Measurements from ENCODE around the gene ATR.
"Not testable (repeated sequence)": the region's sequence is repeated elsewhere in the genome, so short reads cannot be mapped to it uniquely, and the experiment has no call there.

Gene ATR

DNA sequence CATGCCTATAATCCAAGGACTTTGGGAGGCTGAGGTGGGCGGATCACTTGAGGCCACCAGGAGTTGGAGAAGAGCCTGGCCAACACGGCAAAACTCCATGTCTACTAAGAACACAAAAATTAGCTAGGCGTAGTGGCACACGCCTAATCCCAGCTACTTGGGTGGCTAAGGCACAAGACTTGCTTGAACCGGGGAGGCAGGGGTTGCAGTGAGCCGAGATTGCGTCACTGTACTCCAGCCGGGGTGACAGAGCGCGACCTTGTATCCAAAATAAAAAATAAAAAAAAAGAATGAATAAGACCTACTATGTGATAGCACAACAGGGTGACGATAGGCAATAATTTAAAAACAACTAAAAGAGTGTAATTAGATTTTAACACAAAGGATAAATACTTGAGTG, 134.2 kb downstream of the ATR start:
- no peak overlapping the region for H3K27ac ChIP-seq (ENCODE audit: low read depth, low read length)
- H3K27me3 ChIP-seq (ENCODE audit: control insufficient read depth in 1 of 2, insufficient read depth in 2 of 2, low read length in 2 of 2): no peaks in the 10 kb centered on the region
- no peaks in the 10 kb centered on the region for H3K9me3 ChIP-seq (ENCODE audit: low read length)
- no peak overlapping the region for H3K9ac ChIP-seq (ENCODE audit: low read length)
- H3K4me1 ChIP-seq (ENCODE audit: insufficient read depth, low read length): peaks cover 25% of the 10 kb centered on the region
- no peak overlapping the region for H3K4me3 ChIP-seq (ENCODE audit: low read depth in 1 of 2, low read length in 2 of 2)
- peaks cover 3% of the 10 kb centered on the region for H3K36me3 ChIP-seq (ENCODE audit: insufficient read depth, low read length)

DNA sequence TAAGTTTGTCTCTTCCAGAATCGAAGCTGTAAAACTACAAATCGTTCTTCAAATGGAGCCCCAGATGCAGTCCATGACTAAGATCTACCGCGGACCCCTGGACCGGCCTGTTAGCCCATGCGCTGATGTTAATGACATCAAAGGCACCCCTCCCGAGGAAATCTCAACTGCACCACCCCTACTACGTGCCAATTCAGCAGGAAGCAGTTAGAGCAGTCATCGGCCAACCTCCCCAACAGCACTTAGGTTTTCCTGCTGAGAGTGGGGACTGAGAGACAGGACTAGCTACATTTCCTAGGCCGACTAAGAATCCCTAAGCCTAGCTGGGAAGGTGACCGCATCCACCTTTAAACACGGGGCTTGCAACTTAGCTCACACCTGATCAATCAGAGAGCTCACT, 135.5 kb downstream of the ATR start:
- H3K27me3 ChIP-seq (ENCODE audit: control insufficient read depth in 1 of 2, insufficient read depth in 2 of 2, low read length in 2 of 2); H3K9me3 ChIP-seq (ENCODE audit: low read length); H3K36me3 ChIP-seq (ENCODE audit: insufficient read depth, low read length); H3K9ac ChIP-seq (ENCODE audit: low read length); H3K27ac ChIP-seq (ENCODE audit: low read depth, low read length); H3K4me3 ChIP-seq (ENCODE audit: low read depth in 1 of 2, low read length in 2 of 2): not testable (repeated sequence)
- H3K4me1 ChIP-seq (ENCODE audit: insufficient read depth, low read length): peaks cover 25% of the 10 kb centered on the region

DNA sequence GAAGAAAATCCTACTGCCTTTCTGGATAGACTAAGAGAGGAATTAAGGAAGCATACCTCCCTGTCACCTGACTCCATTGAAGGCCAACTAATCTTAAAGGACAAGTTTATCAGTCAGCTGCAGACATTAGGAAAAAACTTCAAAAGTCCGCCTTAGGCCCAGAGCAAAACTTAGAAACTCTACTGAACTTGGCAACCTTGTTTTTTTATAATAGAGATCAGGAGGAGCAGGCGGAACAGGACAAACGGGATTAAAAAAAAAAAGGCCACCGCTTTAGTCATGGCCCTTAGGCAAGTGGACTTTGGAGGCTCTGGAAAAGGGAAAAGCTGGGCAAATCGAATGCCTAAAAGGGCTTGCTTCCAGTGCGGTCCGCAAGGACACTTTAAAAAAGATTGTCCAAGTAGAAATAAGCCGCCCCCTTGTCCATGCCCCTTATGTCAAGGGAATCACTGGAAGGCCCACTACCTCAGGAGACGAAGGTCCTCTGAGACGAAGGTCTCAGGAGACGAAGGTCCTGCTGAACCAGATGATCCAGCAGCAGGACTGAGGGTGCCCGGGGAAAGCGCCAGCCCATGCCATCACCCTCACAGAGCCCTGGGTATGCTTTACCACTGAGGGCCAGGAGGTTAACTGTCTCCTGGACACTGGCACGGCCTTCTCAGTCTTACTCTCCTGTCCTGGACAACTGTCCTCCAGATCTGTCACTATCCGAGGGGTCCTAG, 138.9 kb downstream of the ATR start:
- not testable (repeated sequence) for H3K9me3 ChIP-seq (ENCODE audit: low read length)

DNA sequence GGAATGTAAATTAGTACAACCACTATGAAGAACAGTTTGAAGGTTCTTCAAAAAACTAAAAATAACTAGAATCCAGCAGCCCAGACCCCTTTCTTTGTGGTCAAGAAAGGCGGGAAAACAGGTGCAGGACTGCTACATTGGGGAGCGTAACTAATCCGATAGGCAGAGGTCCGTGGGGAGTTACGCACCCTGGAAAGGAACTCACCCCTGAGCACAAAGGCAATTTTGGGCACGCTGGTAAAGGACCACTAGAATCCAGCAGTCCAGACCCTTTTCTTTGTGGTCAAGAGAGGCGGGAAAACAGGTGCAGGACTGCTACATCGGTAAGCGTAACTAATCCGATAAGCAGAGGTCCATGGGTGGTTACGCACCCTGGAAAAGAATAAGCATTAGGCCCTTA, 140.4 kb downstream of the ATR start:
- H3K27ac ChIP-seq (ENCODE audit: low read depth, low read length); H3K36me3 ChIP-seq (ENCODE audit: insufficient read depth, low read length); H3K27me3 ChIP-seq (ENCODE audit: control insufficient read depth in 1 of 2, insufficient read depth in 2 of 2, low read length in 2 of 2); H3K9me3 ChIP-seq (ENCODE audit: low read length); H3K4me1 ChIP-seq (ENCODE audit: insufficient read depth, low read length); H3K9ac ChIP-seq (ENCODE audit: low read length); H3K4me3 ChIP-seq (ENCODE audit: low read depth in 1 of 2, low read length in 2 of 2): not testable (repeated sequence)

More for the DNA sequence above, 138.9 kb downstream of the ATR start:
- not testable (repeated sequence) for H3K27ac ChIP-seq (ENCODE audit: low read depth, low read length); H3K27me3 ChIP-seq (ENCODE audit: control insufficient read depth in 1 of 2, insufficient read depth in 2 of 2, low read length in 2 of 2); H3K36me3 ChIP-seq (ENCODE audit: insufficient read depth, low read length); H3K4me3 ChIP-seq (ENCODE audit: low read depth in 1 of 2, low read length in 2 of 2); H3K9ac ChIP-seq (ENCODE audit: low read length); H3K4me1 ChIP-seq (ENCODE audit: insufficient read depth, low read length)

DNA sequence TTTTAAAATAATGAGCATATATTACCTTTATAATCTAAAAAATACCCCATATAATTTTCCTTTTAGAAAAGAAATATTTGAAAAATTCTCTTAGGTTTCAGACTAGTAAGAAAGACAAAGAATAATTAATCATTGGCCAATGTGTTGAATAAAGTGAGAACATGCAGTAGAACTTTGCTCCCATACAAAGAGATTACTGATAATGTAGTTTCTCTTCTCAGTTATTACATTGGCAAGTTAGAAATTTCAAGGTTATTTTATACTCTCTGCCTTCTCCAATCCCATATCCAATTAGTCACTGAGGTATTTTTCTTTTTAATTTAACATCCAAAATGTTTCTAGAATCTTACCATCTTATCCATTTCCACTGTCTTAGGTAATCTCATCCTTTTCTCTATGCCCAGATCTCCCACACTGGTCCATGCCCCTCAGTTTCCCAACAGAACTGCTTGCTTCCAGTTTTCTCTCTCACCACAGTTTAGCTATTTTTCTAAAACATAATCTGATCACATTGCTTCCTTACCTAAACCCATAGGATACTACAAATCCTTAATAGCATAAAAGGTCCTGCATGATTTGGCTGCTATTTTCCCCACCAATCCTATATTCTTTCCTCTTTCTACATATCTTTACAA, 141.5 kb downstream of the ATR start:
- H3K27ac ChIP-seq (ENCODE audit: low read depth, low read length): no peak overlapping the region
- no peaks in the 10 kb centered on the region for H3K9me3 ChIP-seq (ENCODE audit: low read length)
- H3K27me3 ChIP-seq (ENCODE audit: control insufficient read depth in 1 of 2, insufficient read depth in 2 of 2, low read length in 2 of 2): no peaks in the 10 kb centered on the region
- H3K36me3 ChIP-seq (ENCODE audit: insufficient read depth, low read length): no peaks in the 10 kb centered on the region
- no peaks in the 10 kb centered on the region for H3K4me1 ChIP-seq (ENCODE audit: insufficient read depth, low read length)
- H3K4me3 ChIP-seq (ENCODE audit: low read depth in 1 of 2, low read length in 2 of 2): no peak overlapping the region
- no peak overlapping the region for H3K9ac ChIP-seq (ENCODE audit: low read length)

DNA sequence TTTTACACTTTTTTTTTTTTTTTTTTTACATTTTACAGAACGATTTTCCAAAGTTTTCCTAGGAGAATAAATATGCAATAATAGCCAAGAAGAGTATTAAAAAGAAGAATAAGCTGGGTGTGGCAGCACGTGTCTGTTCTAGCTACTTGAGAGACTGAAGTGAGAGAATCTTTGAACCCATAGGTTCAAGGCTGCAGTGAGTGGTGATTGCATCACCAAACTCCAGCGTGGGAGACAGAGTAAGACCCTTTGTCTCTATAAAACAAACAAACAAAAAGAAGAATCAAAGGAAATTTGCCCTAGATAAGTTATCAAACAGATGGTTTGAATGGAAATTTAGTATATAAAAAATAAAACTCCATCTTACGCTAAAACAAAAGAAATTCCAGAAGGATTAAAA, 144.0 kb downstream of the ATR start:
- no peak overlapping the region for H3K27ac ChIP-seq (ENCODE audit: low read depth, low read length)
- H3K4me1 ChIP-seq (ENCODE audit: insufficient read depth, low read length): no peaks in the 10 kb centered on the region
- peaks cover 12% of the 10 kb centered on the region for H3K36me3 ChIP-seq (ENCODE audit: insufficient read depth, low read length)
- H3K27me3 ChIP-seq (ENCODE audit: control insufficient read depth in 1 of 2, insufficient read depth in 2 of 2, low read length in 2 of 2): no peaks in the 10 kb centered on the region
- H3K4me3 ChIP-seq (ENCODE audit: low read depth in 1 of 2, low read length in 2 of 2): no peak overlapping the region
- no peak overlapping the region for H3K9ac ChIP-seq (ENCODE audit: low read length)
- H3K9me3 ChIP-seq (ENCODE audit: low read length): no peaks in the 10 kb centered on the region

DNA sequence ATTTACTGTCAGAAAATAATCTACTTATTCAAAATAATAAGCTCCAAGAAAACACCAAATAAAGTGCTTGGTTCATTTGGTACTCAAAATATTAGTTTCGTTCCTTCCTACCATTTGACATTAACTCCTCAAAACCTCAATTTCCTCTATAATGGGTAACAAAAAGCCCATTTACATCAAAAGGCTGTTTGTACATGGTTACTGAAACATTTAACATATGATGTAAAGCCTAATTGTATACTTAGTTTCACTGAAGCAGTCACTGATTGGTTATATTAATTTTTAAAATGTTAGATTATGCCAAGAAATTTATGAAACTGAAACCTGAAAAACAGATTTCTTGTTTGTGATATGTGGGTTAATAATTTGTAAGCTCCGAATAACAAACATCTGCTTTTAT, 145.4 kb downstream of the ATR start:
- no peaks in the 10 kb centered on the region for H3K27me3 ChIP-seq (ENCODE audit: control insufficient read depth in 1 of 2, insufficient read depth in 2 of 2, low read length in 2 of 2)
- H3K27ac ChIP-seq (ENCODE audit: low read depth, low read length): no peak overlapping the region
- no peaks in the 10 kb centered on the region for H3K9me3 ChIP-seq (ENCODE audit: low read length)
- peaks cover 16% of the 10 kb centered on the region for H3K36me3 ChIP-seq (ENCODE audit: insufficient read depth, low read length)
- H3K4me1 ChIP-seq (ENCODE audit: insufficient read depth, low read length): no peaks in the 10 kb centered on the region
- H3K4me3 ChIP-seq (ENCODE audit: low read depth in 1 of 2, low read length in 2 of 2): no peak overlapping the region
- no peak overlapping the region for H3K9ac ChIP-seq (ENCODE audit: low read length)

DNA sequence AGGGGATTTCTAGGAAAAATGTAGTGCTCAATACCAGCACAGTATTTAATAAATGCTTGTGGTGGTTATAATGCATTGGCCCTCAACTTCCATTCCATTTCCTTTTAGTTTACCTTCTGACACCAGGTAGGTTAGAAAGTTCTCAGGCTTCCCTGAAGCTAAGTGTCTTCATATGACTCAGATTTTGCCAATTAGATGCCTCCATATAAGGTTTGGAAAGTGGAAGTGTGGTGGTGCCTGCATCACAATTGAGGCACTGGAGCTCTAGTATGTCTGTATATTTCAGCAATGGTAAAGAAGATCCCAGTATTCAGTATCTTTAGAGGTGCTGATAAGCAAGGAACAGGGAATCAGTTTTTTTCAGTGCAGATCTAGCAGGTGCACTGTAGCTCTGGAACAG, 149.0 kb downstream of the ATR start:
- Histone ChIP-seq H3K27ac (ENCODE audit: low read depth, low read length) (no peak overlapping the region), H3K9ac (ENCODE audit: low read length) (no peak overlapping the region), H3K4me1 (ENCODE audit: insufficient read depth, low read length) (no peaks in the 10 kb centered on the region), H3K4me3 (ENCODE audit: low read depth in 1 of 2, low read length in 2 of 2) (no peak overlapping the region), H3K9me3 (ENCODE audit: low read length) (no peaks in the 10 kb centered on the region), H3K27me3 (ENCODE audit: control insufficient read depth in 1 of 2, insufficient read depth in 2 of 2, low read length in 2 of 2) (no peaks in the 10 kb centered on the region), H3K36me3 (ENCODE audit: insufficient read depth, low read length) (peaks cover 21% of the 10 kb centered on the region)

DNA sequence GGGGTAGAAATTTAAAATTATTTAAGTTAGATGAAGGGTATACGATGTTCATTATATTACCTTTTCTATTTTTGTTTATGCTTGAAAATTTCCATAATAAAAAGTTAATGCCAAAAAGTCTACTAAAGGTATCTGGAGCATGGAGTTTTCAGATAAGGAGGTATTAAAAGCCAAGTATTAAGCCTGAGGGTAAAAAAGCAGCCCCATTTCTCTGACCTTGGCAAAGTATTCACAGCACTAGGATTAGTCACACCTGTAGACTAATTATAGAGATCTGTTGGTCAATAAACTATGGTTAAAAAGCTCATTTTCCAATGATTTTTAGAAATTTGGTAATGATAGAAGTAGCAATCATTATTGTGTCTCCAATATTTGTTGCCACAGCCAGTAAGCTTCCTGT, 153.8 kb downstream of the ATR start:
- Histone ChIP-seq H3K27ac (ENCODE audit: low read depth, low read length) (no peak overlapping the region), H3K9me3 (ENCODE audit: low read length) (no peaks in the 10 kb centered on the region), H3K27me3 (ENCODE audit: control insufficient read depth in 1 of 2, insufficient read depth in 2 of 2, low read length in 2 of 2) (no peaks in the 10 kb centered on the region), H3K4me3 (ENCODE audit: low read depth in 1 of 2, low read length in 2 of 2) (no peak overlapping the region), H3K9ac (ENCODE audit: low read length) (no peak overlapping the region), H3K4me1 (ENCODE audit: insufficient read depth, low read length) (no peaks in the 10 kb centered on the region), H3K36me3 (ENCODE audit: insufficient read depth, low read length) (peaks cover 18% of the 10 kb centered on the region)

DNA sequence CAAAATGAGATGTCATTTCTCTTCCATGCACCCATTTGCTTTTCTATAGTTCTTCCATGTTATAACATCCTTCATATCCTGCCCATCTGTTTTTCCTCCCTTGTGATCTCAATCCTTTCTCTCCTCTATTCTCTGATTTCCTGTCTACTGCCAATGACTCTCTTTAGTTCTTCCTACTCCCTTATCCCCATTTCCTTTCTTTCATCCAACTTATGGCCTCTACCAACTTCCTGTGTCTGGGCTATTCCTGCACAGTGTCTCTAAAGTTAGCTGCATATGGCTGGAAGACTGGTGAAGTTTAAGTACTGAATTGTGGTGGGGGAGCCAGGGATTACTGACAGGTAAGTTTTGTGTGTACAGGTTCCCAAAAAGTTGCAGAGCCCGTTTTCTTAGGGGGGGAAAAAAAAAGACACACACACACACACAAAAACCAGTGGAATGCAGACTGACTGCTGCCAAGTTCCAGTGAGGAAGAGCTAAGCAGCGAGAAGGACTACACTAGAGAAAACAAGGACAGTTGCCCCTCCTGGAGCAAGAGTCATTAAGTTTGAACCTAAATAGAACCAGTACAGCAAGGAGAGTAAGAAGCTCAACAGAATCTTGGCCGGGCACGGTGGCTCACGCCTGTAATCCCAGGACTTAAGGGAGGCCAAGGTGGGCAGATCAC, 159.5 kb downstream of the ATR start:
- peaks cover 35% of the 10 kb centered on the region for H3K36me3 ChIP-seq (ENCODE audit: insufficient read depth, low read length)
- H3K27ac ChIP-seq (ENCODE audit: low read depth, low read length): no peak overlapping the region

DNA sequence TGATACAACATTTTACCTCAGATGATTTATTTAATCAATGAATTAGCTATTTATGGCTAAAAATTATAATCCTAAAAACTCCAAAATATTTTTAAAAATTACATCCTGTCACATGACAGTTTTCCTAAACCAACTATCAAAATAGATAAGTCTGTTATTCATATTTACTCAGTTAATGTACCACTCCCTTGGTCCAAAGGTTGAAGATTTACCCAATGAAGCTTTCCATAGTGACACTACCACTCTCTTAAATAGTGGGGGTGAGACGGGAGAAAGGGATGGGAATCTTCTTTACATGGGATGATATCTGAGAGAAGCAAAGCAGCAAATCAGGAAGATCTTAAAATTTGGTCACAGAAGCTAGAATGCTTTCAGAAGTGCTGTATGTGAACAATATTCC, 161.2 kb downstream of the ATR start:
- no peak overlapping the region for H3K4me3 ChIP-seq (ENCODE audit: low read depth in 1 of 2, low read length in 2 of 2)
- H3K27ac ChIP-seq (ENCODE audit: low read depth, low read length): no peak overlapping the region
- peaks cover 40% of the 10 kb centered on the region for H3K36me3 ChIP-seq (ENCODE audit: insufficient read depth, low read length)
- no peaks in the 10 kb centered on the region for H3K27me3 ChIP-seq (ENCODE audit: control insufficient read depth in 1 of 2, insufficient read depth in 2 of 2, low read length in 2 of 2)
- no peaks in the 10 kb centered on the region for H3K4me1 ChIP-seq (ENCODE audit: insufficient read depth, low read length)
- H3K9me3 ChIP-seq (ENCODE audit: low read length): no peaks in the 10 kb centered on the region
- H3K9ac ChIP-seq (ENCODE audit: low read length): no peak overlapping the region

More for the DNA sequence above, 159.5 kb downstream of the ATR start:
- no peak overlapping the region for H3K4me3 ChIP-seq (ENCODE audit: low read depth in 1 of 2, low read length in 2 of 2)
- no peaks in the 10 kb centered on the region for H3K4me1 ChIP-seq (ENCODE audit: insufficient read depth, low read length)
- no peaks in the 10 kb centered on the region for H3K27me3 ChIP-seq (ENCODE audit: control insufficient read depth in 1 of 2, insufficient read depth in 2 of 2, low read length in 2 of 2)
- no peaks in the 10 kb centered on the region for H3K9me3 ChIP-seq (ENCODE audit: low read length)
- H3K9ac ChIP-seq (ENCODE audit: low read length): no peak overlapping the region

DNA sequence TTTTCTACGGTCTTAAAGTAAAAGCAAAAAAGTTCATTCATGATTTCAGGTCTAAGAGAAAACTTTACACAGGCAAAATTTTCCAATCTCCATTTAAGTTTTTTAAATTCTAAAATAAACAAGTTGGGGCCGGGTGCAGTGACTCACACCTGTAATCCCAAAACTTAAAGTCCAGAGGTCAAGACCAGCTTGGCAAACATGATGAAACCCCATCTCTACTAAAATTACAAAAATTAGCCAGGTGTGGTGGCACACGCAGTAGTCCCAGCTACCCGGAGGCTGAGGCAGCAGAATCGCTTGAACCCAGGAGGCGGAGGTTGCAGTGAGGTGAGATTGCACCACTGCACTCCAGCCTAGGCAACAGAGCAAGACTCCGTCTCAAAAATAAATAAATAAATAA, 178.0 kb downstream of the ATR start:
- peaks cover 42% of the 10 kb centered on the region for H3K36me3 ChIP-seq (ENCODE audit: insufficient read depth, low read length)
- H3K9me3 ChIP-seq (ENCODE audit: low read length); H3K27ac ChIP-seq (ENCODE audit: low read depth, low read length); H3K9ac ChIP-seq (ENCODE audit: low read length); H3K4me3 ChIP-seq (ENCODE audit: low read depth in 1 of 2, low read length in 2 of 2); H3K4me1 ChIP-seq (ENCODE audit: insufficient read depth, low read length); H3K27me3 ChIP-seq (ENCODE audit: control insufficient read depth in 1 of 2, insufficient read depth in 2 of 2, low read length in 2 of 2): not testable (repeated sequence)
